GM19397 (cell line): Measurements from ENCODE around the gene TTC22.

ENCODE experiments used
- ATAC-seq: cut with Tn5 transposase; IDR thresholded peaks from one replicate; pipeline ENCODE4 v1.9.1; 2021; ENCODE audit warnings: mild to moderate bottlenecking, moderate library complexity; ENCODE audit not compliant: unreplicated experiment

TTC22 gene

DNA sequence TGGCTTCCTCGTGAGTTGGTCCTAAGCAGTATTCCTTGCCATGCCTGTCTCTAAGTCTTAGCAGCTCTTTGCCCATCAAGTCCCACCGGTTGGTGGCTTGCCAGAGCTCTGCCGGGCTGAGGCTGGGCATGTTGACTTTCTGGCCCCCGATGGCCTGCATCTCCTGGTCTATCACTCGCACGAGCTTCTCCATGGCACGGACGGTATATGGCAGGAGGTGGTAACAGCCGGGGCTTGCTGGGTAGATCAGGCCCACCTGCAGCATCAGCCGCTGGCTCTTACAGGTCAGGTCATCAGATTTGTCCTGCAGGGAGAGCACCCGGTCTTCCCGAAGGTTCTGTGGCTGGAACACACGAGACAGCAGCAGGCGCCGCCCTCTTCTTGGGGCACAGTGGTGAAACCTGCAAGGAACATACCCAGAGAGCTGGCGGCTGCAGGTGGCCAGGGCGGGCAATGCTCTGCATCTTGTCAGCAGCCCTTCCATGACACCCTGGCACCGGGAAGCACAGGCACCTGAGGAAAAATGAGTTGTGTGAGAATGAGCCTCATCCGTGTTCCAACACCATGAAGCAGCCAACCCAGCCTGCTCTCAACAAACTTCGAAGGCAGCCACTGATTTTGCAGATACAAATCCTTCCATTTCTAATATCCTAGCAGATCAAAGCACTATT is 42.3 kb downstream of the TTC22 start:
- ATAC-seq, result no peak

DNA sequence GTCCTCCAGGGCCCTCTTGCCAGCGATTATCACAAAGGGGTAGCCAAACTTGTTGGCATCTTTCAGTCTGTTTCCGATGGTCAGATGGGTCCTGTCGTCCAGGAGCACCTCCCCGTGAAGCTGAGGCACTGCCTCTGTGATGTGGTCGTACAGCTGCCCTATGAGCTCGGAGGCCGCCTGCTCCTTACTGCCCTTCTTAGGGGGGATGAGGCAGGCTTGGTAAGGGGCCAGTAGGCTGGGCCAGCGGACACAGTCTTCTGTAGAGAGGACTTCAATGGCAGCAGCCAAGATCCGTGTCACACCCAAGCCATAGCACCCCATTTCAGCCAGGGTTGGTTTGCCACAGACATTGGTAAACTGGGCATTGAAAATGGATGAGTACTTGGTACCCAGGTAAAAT is 43.3 kb downstream of the TTC22 start:
- ATAC-seq, result no peak

DNA sequence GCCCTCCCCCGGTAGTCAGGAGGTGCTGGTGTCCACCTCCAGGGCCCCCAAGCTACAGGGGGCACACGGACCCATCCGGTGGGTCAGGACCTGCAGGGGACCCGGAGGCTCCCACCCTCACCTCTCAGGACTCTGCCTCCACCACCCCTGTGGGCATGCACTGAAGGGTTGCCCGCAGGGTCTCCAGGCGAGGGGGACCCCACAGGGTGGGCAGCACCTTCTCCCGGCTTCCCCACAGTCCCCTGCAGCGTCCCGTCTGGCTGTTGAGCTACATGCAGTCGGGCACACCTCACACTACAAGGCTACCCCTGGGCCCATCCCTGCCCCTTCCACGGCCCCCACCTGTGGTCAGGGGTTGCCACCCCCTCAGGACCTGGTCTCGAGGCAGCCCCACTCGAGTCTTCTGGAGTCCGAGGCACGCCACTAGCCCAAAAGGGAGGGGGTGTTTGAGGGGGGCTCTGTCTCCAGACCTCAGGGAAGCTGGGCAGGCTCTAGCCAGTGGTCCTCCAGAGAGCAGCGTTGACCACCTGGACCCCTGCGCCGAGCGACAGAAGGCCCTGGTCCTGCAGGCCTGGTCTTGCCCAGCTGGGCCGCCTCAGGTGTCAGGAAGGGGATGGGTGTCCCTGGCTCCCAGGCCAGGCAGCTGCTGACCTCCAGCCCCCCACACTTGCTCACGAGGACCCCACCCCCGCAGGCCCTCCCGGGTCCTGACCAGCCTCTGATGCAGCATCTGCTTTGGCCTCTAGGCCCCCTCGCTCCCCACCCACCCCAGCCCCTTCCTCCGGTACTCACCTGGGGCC is 46.4 kb downstream of the TTC22 start:
- ATAC-seq, result no peak

DNA sequence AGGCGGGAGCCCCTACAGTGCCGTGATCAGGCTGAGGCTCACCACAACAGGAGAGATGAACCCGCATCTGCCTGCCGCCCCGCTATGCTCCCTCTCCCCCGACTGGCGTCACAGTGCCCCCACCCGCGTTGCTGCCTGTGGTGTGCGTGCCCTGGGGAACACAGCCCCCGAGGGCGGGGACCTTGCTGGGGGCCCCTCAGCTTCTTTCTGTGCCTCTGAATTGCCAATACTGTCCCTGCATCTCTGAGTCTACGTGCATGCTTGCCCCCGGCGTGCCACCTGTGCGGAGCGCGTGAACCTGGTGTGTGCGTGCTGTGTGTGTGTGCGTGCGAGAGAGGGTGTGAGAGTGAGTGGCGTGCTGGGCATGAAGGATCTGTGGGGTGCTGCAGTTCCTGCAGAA is 47.1 kb downstream of the TTC22 start:
- no peak for ATAC-seq

DNA sequence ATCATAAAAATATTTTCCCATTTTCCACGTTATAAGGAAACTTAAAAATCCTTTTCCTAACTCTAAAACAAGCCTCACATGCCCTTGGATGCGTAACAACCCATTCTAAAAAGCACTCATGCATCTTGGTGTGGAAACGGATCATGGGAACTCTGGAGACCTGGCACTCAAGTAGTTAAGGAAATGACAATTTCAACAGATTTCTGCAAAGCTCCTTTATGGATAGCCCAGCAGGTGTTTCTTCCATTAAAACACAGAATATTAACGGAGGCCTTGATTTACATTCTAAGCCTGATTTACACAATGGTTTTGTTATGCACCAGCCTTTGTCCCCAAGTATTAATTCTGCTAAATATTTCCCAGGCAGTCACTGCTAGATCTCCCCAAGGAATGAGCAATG is 49.7 kb downstream of the TTC22 start:
- no peak for ATAC-seq

DNA sequence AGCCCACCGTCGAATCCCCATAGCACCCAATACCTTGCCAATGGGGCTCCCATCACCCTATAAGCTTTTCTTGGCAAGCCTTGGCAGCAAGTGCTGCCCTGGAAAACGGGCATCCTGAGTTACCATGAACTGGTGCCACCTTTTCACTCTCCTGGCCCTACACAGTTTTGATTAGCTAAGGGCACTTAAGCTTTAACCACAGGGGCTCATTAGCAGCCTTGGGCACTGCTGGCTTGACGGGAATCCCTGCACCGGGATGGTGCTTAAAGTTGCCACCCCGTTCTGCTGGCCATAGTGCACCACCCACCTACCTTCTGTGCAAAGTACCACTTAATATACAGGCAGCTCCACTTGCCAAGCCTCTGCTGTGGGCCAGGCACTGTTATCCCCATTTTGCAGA is 50.5 kb downstream of the TTC22 start:
- ATAC-seq, result no peak

DNA sequence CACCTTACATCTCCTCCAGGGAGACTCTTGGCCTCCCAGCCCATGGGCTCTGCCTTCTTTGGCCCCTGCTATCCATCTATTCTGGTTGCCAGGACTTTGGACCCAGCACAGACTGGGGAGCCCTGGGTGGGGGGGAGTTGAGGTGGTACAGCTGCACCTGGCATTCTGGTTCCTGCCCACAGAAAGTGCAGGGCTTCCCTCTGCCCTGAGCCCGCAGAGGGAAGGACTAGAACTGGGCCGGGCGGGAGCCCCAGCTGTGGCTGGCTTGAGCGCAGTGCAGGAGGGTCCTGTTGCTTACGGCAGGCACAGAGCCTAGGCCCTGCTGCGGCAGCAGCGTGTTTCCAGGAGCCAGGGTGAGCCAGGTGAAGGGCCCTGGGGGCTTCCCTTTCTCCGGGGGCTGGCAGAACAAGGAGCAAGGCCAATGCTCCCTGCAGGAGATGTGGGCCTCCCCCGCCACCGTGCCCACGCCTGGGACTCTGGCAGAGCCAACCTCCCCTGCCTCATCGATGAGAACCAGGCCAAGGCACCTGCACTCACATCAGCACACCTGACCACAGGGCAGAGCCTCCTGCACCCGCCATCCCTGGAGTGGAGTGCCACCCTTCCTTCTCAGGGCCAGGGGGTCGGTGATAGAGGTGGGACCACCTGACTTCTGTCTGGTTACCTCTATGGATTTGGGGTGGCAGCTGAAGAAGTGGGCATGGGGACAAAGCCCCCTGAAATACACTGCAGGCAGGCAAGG is 52.9 kb downstream of the TTC22 start:
- no peak for ATAC-seq

DNA sequence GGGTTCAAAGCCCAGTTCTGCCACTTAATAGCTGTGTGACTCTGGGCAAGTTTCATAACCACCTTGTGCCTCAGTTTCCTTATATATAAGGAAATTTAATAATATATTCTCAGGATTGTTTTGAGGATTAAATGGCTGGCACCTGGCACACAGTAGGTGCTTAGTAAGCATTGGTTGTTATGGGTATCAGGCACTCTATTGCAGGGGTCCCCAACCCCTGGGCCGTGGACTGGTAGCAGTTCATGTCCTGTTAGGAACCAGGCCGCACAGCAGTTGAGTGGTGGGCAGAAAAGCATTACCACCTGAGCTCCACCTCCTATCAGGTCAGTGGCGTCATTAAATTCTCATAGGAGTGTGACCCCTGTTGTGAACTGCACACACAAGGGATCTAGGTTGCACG is 55.3 kb downstream of the TTC22 start:
- ATAC-seq, result no peak

DNA sequence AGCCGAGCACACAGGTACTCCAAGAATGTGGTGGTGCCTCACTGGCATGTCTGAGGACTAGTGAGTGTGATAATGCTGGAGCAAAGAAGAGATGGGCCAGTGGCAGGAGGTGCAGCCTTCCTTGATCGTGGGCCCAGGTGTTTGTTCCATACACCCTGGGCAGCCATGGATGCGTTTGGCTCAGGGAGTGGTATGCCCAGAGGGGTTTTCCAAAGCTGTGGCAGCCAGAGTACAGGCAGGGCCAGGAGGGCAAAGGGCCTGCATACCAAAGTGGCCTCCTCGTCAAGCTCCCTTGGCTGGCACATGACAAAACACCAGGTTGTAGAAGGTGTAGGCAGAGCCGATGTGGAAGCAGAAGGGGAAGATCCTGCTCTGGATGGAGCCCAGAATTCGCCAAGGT is 55.8 kb downstream of the TTC22 start:
- no peak for ATAC-seq

DNA sequence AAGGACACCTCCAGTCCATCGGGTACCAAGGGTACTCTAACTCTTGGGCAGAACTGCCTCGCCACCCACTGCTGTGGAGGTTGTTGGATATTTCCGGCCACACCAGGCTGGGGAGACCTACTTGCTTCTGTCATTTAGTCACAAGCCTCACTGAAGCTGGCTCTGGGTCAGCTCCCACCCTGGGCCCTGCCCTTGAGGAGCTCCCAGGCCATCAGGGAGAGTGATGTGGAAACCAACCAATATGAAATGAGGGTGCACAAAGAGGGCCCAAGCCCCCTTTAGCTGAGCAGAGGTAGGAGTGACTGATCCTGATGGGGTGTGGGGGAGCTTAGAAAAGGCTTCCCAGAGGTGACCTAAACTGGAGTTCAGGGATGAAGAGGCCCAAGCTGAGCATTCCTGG is 56.4 kb downstream of the TTC22 start:
- no peak for ATAC-seq

DNA sequence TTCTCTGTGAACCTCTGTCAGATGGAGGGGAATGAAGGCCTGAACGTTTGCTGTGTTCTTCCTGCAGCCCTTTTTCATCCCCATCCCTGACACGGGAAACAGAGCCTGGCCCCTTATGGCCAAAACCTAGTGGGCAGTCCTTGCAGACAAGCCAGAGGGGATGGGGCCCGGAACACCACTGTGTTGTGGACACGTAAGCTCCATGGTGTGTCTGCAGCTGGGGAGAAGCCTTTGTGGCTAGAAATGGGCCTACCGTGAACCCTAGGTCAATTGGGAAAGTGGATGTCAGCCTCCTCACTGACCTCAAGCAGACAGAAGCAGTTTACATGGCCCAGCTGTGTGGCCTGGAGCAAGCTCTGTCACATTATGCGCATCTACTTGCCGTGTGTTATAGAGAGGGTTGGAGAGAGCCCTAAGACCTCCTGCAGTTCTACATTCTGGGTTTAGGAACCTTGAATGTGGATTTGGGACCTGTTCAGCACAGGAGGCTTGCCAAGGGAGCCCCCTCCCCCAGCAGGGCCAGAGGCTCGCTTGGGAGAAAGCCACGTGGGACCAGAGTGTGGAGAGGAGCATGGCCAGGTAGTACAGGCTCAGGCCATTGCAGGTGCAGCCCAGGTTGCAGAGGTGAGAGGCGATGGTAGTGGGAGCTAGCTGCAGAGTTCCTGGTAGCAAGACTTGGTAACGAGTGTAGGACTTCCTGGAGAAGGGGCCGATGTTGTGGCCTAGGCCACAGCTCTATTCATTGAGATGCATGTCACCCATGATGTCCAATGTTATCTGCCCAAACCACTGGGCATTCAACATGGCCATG is 57.5 kb downstream of the TTC22 start:
- ATAC-seq, result no peak

DNA sequence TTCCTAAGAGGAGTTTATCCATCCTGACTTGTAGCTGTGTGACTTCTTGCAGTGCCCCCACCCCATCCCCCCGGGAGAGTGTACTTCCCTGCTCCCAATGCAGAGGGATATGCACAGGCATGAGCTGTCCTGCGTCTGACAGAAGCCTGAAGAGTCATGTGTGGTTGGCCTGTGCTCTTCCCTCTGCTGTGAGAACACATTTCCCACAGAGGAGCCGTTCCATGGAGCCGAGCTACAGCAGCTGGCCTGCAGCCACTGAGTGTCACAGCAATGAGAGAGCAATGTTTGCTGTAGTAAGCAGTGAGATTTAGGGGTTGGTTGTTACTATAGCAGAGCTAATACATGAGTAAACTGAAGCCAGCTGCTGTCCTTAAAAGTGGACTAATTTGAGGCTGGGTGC is 58.8 kb downstream of the TTC22 start:
- ATAC-seq, result no peak

DNA sequence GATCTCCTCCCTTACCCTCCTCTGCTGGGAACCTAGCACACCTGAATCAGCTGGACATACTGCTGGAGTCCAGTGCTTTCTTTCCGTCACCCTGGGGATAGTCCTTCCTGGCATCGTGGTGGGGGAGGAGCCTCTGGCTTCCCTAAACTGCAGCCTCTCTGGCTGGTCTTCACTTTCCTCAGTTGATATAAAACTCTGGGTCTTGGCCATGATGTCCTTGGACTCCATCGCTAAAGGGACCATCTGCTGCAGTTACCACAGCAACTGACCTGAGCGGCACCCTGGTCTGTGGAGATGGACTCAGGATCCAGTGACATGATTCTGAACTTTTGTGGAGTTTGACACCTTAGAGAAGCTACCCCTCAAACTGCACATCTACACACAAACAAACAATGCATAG is 59.6 kb downstream of the TTC22 start:
- ATAC-seq, result no peak

DNA sequence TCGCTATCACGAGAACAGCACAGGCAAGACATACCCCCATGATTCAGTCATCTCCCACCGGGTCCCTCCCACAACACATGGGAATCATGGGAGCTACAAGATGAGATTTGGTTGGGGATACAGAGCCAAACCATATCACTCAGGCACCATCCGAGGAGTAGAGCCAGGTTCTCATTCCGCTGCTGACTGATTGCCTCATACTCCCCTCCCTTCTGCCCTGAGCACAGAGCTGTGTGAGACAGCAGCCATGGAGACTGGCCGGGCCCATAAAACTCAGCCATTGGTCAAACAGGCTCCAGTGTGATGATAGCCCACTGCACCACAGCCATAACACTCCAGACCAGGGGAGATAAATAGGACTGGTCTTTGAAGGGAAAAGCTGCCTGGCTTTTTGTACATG is 62.9 kb downstream of the TTC22 start:
- ATAC-seq, result no peak

DNA sequence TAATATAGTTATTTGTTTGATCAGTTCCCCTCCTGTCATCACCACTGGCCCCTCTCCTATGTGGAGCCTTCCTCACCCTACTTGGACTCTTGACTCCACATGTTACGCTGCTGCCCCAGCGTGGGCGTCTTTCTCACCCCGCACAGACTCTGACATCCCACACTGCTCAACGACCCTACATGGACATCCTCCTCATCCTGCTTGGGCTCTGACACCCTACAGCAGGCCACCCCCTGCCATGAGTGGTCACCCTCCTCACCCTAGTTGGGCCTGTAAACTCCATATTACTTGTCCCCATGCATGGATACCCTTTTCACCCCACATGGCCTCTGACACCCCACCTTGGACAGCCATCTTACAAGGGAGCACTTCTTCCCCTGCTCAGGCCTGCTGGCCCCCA is 64.4 kb downstream of the TTC22 start:
- no peak for ATAC-seq
